Esophagus squamous epithelium (tissue), 5 donors: ENCODE measurements around the gene CTNNAL1. TPM values are rescaled to one million over a fixed set of nuclear protein-coding genes. Genes with fewer than 3 reads are reported as not detected.
"Not testable (repeated sequence)": the region's sequence is repeated elsewhere in the genome, so short reads cannot be mapped to it uniquely, and the experiment has no call there.

Experiments
- DNase-seq: peaks from one replicate; lab custom pipeline; 2025; lab: John Stamatoyannopoulos, UW
- H3K27ac ChIP-seq, 4 donors: fragments of 200-600 bp; sonication (generic); one replicate each; pipeline ENCODE4 v1.5.1; 2016 to 2019; ENCODE audit warnings: mild to moderate bottlenecking in 1 of 4
- H3K27me3 ChIP-seq, 4 donors: fragments of 200-600 bp; sonication (generic); 1 replicate in 3 of 4; 2 replicates in 1 of 4; pipeline versions ENCODE4 v1.5.1 to v1.6.0; 2017 to 2021; ENCODE audit warnings: antibody characterized with exemption in 1 of 4
- H3K36me3 ChIP-seq, 3 donors: fragments of 200-600 bp; sonication (generic); one replicate each; pipeline ENCODE4 v1.5.1; 2016 to 2019
- H3K4me1 ChIP-seq, 3 donors: fragments of 200-600 bp; sonication (generic); one replicate each; pipeline ENCODE4 v1.5.1; 2017 to 2019
- H3K4me3 ChIP-seq, 4 donors: fragments of 200-600 bp; sonication (generic); 1 replicate in 3 of 4; 2 replicates in 1 of 4; pipeline ENCODE4 v1.5.1; 2016 to 2019; ENCODE audit warnings: mild to moderate bottlenecking in 2 of 4, moderate library complexity in 1 of 4
- H3K9me3 ChIP-seq, 3 donors: fragments of 200-600 bp; sonication (generic); one replicate each; pipeline ENCODE4 v1.5.1; 2016 to 2019
- CTCF ChIP-seq, 6 experiments: fragments of 450-650 bp in 4 of 6; fragments of 200-600 bp in 2 of 6; sonication (generic) in 2 of 6; IDR thresholded peaks; one replicate each; pipeline ENCODE4 v1.5.1; 2016 to 2019; ENCODE audit warnings: antibody characterized with exemption in 6 of 6, mild to moderate bottlenecking in 4 of 6, moderate library complexity in 4 of 6
- POLR2A ChIP-seq, 4 donors: fragments of 450-650 bp; IDR thresholded peaks; one replicate each; pipeline ENCODE4 v1.6.1; 2017; ENCODE audit warnings: antibody characterized with exemption in 4 of 4, mild to moderate bottlenecking in 4 of 4, moderate library complexity in 3 of 4
- WGBS, 2 donors: methylation state at CpG; one replicate each; pipeline ENCODE4 v1.1.5; 2018; 5-methylcytosine and 5-hydroxymethylcytosine counted together
- intact Hi-C: fragments of 100-400 bp; cut with DNase I; formaldehyde crosslinking; loops from one replicate; pipeline ENCODE4 v1.15.0; 2022
- total RNA-seq, 4 donors: library from RNA; depleted of rRNA; stranded (reverse); fragments of >200 nt; gene quantifications; one replicate each; pipeline ENCODE4 v1.1.0, GENCODE V29; 2016
- donor health status: DM: yes; HTN: yes; CAD: no.

CTNNAL1 gene
- total RNA-seq, 4 donors from 2014 or later = 7.5 to 31.3 (median 15.7) TPM

- Histone ChIP-seq H3K4me1 (no peaks in the 10 kb centered on the region), H3K27ac (no peak overlapping the region), H3K9me3 (no peaks in the 10 kb centered on the region), H3K36me3 (peaks cover 4 to 100% (median 15%) of the 10 kb centered on the region in 3 donors), H3K27me3 (no peaks in the 10 kb centered on the region), H3K4me3 (no peak overlapping the region)
- DNase-seq = no peak
- 69 to 76% methylated on average over 2 of the region's 2 CpGs for WGBS, 2 donors
- no peak for TF ChIP-seq CTCF (IDR thresholded peaks at IDR 0.05)
- no peak for TF ChIP-seq POLR2A (IDR thresholded peaks at IDR 0.05)
- intact Hi-C loops = no loop called here
Measured at GRCh38 chr9:108905494-108905893, 107.8 kb downstream of the CTNNAL1 start.

GRCh38 chr9:108904161-108904560 is 109.1 kb downstream of the CTNNAL1 start:
- TF ChIP-seq CTCF (IDR thresholded peaks at IDR 0.05) (no peak), POLR2A (IDR thresholded peaks at IDR 0.05) (no peak)
- no peak for DNase-seq
- intact Hi-C loops = no loop called here
- Histone ChIP-seq H3K4me3 (no peak overlapping the region), H3K27ac (no peak overlapping the region), H3K36me3 (peaks cover 4 to 100% (median 18%) of the 10 kb centered on the region in 3 donors), H3K27me3 (no peaks in the 10 kb centered on the region), H3K4me1 (no peaks in the 10 kb centered on the region), H3K9me3 (no peaks in the 10 kb centered on the region)
- 94 to 97% methylated on average over 2 of the region's 3 CpGs for WGBS, 2 donors

DNA sequence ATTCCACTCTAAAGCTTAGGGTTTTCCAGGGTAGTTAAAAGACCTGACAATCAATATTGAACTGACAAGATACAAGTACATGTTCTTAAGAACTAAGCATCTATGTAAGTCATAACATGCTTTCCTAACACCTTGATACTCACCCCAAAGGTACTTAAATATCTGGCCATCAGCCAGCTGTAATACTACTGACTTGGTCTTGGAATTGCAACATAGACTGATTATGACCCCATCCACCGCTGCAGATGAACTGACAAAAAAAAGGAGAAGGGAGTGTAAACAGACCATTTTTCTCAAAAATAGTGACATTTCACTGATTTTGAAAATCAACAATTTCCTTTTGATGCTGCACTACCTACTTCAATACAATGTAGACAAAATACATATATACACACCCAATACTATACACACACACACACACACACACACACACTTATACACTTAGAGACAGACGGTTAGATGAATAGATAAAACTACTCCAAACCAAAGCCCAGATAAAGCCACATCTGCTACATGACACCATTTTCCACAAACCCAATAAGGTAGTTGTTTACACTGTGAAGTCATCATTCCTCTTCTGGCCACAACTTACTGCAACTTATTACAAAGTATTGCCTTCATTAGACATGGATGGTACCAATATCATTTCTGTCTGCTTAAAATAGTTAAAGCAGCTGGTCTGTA is 109.7 kb downstream of the CTNNAL1 start:
- WGBS, 2 donors = 75 to 86% methylated on average over 2 of the region's 2 CpGs

GRCh38 chr9:108900176-108900575 is 113.1 kb downstream of the CTNNAL1 start:
- Histone ChIP-seq H3K9me3 (no peaks in the 10 kb centered on the region), H3K27me3 (no peaks in the 10 kb centered on the region), H3K36me3 (peaks cover 0 to 100% (median 30%) of the 10 kb centered on the region in 3 donors), H3K27ac (no peak overlapping the region), H3K4me3 (no peak overlapping the region), H3K4me1 (no peaks in the 10 kb centered on the region)
- intact Hi-C loops = no loop called here
- no peak for DNase-seq
- WGBS, 2 donors = 94 to 96% methylated on average over 5 of the region's 5 CpGs
- TF ChIP-seq CTCF (IDR thresholded peaks at IDR 0.05) (no peak), POLR2A (IDR thresholded peaks at IDR 0.05) (no peak)

More for the DNA sequence above, 109.7 kb downstream of the CTNNAL1 start:
- Histone ChIP-seq H3K4me3 (no peak overlapping the region), H3K27me3 (no peaks in the 10 kb centered on the region), H3K36me3 (peaks cover under 1 to 100% (median 22%) of the 10 kb centered on the region in 3 donors), H3K27ac (no peak overlapping the region), H3K9me3 (no peaks in the 10 kb centered on the region), H3K4me1 (no peaks in the 10 kb centered on the region)
- DNase-seq = no peak
- TF ChIP-seq POLR2A (IDR thresholded peaks at IDR 0.05) (no peak), CTCF (IDR thresholded peaks at IDR 0.05) (no peak)
- intact Hi-C loops = no loop called here

- H3K4me1 ChIP-seq, H3K27me3 ChIP-seq, H3K4me3 ChIP-seq, DNase-seq, intact Hi-C loops, H3K27ac ChIP-seq, H3K9me3 ChIP-seq: not testable (repeated sequence)
- peaks cover 0 to 100% (median 35%) of the 10 kb centered on the region in 3 donors for H3K36me3 ChIP-seq
- WGBS, 2 donors = 88 to 93% methylated on average over 8 of the region's 8 CpGs
Measured at GRCh38 chr9:108899023-108899695, 114.1 kb downstream of the CTNNAL1 start.
